HG02852 (cell line): ENCODE measurements around the gene DCTN2.

Experiments used
- ATAC-seq: cut with Tn5 transposase; IDR thresholded peaks from one replicate; pipeline ENCODE4 v1.9.1; 2021; ENCODE audit warnings: mild to moderate bottlenecking, moderate library complexity; ENCODE audit not compliant: unreplicated experiment

The DCTN2 gene

DNA sequence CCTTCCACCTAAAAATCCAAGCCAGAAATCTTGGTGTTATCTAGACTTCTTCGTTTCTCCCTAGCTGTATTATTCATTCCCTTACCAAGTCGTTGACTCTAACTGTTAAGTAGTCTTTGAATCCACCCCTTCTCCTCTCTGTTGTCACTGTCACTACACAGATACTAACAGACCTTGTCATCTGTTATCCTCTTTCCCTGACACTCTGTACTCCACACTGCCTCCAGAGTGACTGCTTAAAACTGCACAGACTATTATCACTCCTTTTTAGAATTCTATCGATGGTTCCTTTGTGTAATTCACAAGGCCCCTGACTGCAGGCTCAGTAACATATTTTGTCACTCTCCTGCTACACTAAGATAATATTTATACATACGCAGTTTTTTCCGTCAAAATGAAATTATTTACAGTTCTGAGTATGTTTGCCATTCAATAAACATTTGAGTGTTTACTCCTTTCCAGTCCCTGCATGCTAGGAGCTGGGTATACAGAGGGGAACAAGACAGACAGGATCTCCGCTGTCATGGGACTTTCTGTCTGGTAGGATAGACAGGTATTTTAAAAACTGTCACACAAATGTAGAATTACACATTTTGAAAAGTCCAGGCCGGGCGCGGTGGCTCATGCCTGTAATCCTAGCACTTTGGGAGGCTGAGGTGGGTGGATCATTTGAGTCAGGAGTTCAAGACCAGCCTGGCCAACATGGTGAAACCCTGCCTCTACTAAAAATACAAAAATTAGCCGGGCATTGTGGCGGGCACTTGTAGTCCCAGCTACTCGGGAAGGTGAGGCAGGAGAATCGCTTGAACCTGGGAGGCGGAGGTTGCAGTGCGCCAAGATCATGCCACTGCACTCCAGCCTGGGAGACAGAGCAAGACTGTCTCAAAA is 55.4 kb downstream of the DCTN2 start:
- no peak for ATAC-seq

- ATAC-seq: no peak
Measured at GRCh38 chr12:57490126-57490525, 56.9 kb downstream of the DCTN2 start.

- no peak for ATAC-seq
Measured at GRCh38 chr12:57489157-57489641, 57.8 kb downstream of the DCTN2 start.

GRCh38 chr12:57488402-57489156 is 58.4 kb downstream of the DCTN2 start:
- ATAC-seq: no peak

DNA sequence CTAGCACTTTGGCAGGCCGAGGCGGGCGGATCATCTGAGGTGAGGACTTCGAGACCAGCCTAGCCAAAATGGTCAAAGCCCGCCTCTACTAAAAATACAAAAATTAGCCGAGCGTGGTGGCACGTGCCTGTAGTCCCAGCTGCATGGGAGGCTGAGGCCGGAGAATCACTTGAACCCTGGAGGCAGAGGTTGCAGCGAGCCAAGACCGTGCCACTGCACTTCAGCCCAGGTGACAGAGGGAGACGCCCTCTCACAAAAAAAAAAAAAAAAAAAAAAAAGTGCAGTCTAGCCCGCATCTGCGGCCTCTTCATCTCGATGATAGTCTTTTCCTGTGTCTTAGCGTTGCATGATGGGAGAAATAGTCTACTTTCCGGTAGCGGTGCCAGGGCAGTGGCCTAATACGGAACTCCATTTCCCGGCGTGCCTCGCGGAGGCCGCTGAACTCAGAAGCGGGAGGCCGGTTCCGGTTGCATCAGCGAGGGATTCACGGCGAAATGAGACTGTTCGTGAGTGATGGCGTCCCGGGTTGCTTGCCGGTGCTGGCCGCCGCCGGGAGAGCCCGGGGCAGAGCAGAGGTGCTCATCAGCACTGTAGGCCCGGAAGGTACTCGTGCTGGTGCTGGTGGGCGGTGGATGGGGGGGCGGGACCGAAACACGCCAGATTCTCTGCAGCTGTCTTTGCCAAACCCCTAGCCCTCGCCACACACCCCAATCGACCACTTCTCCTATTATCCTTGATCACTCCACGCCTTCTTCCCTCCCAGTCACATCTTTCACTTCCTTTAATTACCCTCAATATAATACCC is 59.2 kb downstream of the DCTN2 start, which contains the start of gene MARS1:
Gene MARS1 (plus strand): TSS at position 472 of the 805 bp plus-strand sequence. CDS start 23 bp downstream, at position 495.
- peak; percentile 95 for ATAC-seq

- no peak for ATAC-seq
Measured at GRCh38 chr12:57487055-57487596, 59.9 kb downstream of the DCTN2 start.

GRCh38 chr12:57485695-57486094 is 61.3 kb downstream of the DCTN2 start:
- ATAC-seq: no peak

DNA sequence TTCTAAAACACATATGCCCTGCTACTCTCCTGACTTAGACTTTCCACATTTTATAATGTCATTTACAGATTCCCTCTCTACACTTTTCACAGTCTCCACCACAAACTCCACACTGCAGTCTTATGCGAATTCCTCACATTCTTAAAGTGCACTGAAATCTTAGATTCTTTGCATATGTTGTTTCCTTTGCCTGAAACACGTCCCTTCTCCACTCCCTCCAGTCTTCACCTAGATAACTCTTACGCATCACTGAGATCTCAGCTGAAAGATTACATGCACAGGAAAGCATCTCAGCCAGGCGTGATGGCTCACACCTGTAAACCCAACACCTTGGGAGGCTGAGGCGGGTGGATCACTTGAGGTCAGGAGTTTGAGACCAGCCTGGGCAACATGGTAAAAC is 63.5 kb downstream of the DCTN2 start:
- ATAC-seq: no peak

DNA sequence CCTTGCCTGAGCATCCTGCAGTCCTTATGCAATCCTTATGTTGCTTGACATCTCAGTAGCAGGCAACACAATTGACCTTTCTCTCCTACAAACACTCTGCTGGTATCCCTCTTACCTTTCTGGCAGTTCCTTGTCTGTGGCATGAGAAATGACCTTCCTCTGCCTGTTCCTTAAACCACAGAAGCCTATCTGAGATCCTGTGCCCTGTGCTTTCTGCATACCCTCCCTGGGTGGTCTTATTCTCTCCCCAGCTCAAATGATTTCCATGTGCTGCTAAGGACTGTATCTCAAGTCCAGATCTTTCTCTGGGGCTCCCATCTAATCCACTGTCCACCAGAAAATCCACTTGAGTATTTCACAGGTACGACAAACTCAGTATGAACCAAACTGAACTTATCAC is 65.3 kb downstream of the DCTN2 start:
- ATAC-seq: no peak
